Esophagus muscularis mucosa (tissue), 4 donors: ENCODE results near the gene TMEM219. TPM values are rescaled to one million over a fixed set of nuclear protein-coding genes. Genes with fewer than 3 reads are reported as not detected.

Experiments
- DNase-seq: peaks from one replicate; pipeline ENCODE4 v3.0.0-alpha.2; 2017; ENCODE audit errors: extremely low spot score
- H3K27ac ChIP-seq, 4 donors: fragments of 200-600 bp; sonication (generic); replicated peaks in 1 of 4; 1 replicate in 3 of 4; 2 replicates in 1 of 4; pipeline ENCODE4 v1.5.1; 2016 to 2019; ENCODE audit warnings: mild to moderate bottlenecking in 1 of 4
- H3K27me3 ChIP-seq, 4 donors: fragments of 200-600 bp; sonication (generic); one replicate each; pipeline versions ENCODE4 v1.5.1 to v1.6.0; 2016 to 2019
- H3K36me3 ChIP-seq, 4 donors: fragments of 200-600 bp; sonication (generic); one replicate each; pipeline ENCODE4 v1.5.1; 2016 to 2019
- H3K4me1 ChIP-seq, 4 donors: fragments of 200-600 bp; sonication (generic); one replicate each; pipeline ENCODE4 v1.5.1; 2016 to 2019
- H3K4me3 ChIP-seq, 4 donors: fragments of 200-600 bp; sonication (generic); 1 replicate in 2 of 4; 2 replicates in 2 of 4; pipeline ENCODE4 v1.5.1; 2016 to 2019; ENCODE audit warnings: mild to moderate bottlenecking in 4 of 4, moderate library complexity in 1 of 4
- H3K9me3 ChIP-seq, 4 donors: fragments of 200-600 bp; sonication (generic); 1 replicate in 3 of 4; 2 replicates in 1 of 4; pipeline ENCODE4 v1.5.1; 2016 to 2019
- EP300 ChIP-seq: sonication (generic); formaldehyde crosslinking; IDR thresholded peaks from one replicate; pipeline ENCODE4 v1.6.1; 2017; ENCODE audit warnings: antibody characterized with exemption
- POLR2A ChIP-seq: fragments of 450-650 bp; IDR thresholded peaks from one replicate; pipeline ENCODE4 v1.6.1; 2017; ENCODE audit warnings: antibody characterized with exemption, moderate library complexity, mild to moderate bottlenecking, low read depth
- POLR2AphosphoS5 ChIP-seq, 2 donors: sonication (generic); formaldehyde crosslinking; IDR thresholded peaks; one replicate each; pipeline ENCODE4 v1.6.1; 2017; ENCODE audit warnings: antibody characterized with exemption in 2 of 2
- WGBS: methylation state at CpG from one replicate; pipeline ENCODE4 v1.1.5; 2018; 5-methylcytosine and 5-hydroxymethylcytosine counted together
- intact Hi-C: fragments of 100-400 bp; cut with DNase I; formaldehyde crosslinking; loops from one replicate; pipeline ENCODE4 v1.15.1; 2023
- total RNA-seq, 4 donors: library from RNA; depleted of rRNA; stranded (reverse); fragments of >200 nt; gene quantifications; one replicate each; pipeline versions ENCODE4 v1.1.0 to v1.2.1, GENCODE V29; 2016
- TF ChIP-seq, protein P1 (sequence below), 3 experiments: fragments of 200-600 bp in 2 of 3; fragments of 450-650 bp in 1 of 3; sonication (generic) in 2 of 3; IDR thresholded peaks; one replicate each; pipeline ENCODE4 v1.5.1; 2017 to 2019; ENCODE audit warnings: antibody characterized with exemption in 3 of 3, mild to moderate bottlenecking in 2 of 3, moderate library complexity in 1 of 3

Gene TMEM219
- total RNA-seq, 4 donors from 2014 or later: 96.8 to 114 (median 105) TPM

DNA sequence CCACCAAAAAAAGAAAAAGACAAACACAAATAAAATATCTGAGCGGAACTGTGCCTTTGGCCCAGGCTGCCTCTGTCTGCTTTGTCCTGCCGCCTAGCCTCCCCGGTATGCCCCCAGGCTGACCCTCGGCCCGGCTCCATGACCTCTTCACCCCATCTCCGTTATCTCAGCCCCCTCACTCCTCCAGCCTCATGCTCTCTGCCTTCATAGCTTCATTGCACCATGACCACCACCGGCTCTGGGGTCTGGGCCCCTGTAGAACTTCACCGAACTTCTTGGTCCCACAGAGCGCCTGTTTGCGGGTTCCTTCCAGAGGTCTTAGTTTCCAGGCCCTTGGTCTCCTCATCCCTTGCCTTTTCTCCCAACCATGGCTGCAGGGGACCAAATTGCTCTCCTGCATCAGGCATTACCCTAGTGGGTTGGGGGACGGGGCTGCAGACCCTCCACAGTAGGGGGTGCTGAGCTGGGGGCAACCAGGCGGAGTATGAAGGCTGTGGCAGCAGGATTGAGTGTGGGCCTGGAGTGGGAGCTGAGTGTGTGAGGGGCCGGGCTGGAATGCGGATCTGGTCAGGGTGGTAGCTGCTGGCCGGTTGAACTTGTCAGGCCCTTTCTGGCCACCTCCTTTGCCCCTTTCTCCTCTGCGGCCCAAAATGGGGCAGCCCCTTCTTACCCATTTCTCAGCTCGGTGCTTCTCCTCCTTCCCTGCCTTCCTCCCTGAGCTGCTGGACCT lies 26.6 kb downstream of the TMEM219 start:
- TF ChIP-seq, protein P1, sequence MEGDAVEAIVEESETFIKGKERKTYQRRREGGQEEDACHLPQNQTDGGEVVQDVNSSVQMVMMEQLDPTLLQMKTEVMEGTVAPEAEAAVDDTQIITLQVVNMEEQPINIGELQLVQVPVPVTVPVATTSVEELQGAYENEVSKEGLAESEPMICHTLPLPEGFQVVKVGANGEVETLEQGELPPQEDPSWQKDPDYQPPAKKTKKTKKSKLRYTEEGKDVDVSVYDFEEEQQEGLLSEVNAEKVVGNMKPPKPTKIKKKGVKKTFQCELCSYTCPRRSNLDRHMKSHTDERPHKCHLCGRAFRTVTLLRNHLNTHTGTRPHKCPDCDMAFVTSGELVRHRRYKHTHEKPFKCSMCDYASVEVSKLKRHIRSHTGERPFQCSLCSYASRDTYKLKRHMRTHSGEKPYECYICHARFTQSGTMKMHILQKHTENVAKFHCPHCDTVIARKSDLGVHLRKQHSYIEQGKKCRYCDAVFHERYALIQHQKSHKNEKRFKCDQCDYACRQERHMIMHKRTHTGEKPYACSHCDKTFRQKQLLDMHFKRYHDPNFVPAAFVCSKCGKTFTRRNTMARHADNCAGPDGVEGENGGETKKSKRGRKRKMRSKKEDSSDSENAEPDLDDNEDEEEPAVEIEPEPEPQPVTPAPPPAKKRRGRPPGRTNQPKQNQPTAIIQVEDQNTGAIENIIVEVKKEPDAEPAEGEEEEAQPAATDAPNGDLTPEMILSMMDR (IDR thresholded peaks at IDR 0.05): no peak
- TF ChIP-seq EP300 (no peak), POLR2AphosphoS5 (IDR thresholded peaks at IDR 0.05) (no peak), POLR2A (no peak)
- H3K36me3 ChIP-seq: peaks cover 58 to 100% (median 99%) of the 10 kb centered on the region in 4 donors
- intact Hi-C loops: no loop called here
- WGBS: 86% methylated on average over 16 of the region's 17 CpGs
- no peak for DNase-seq
- H3K4me1 ChIP-seq: peaks cover 0 to 5% (median under 1%) of the 10 kb centered on the region in 4 donors
- no peaks in the 10 kb centered on the region for H3K9me3 ChIP-seq
- H3K27me3 ChIP-seq: no peaks in the 10 kb centered on the region
- H3K4me3 ChIP-seq: no peak overlapping the region
- H3K27ac ChIP-seq: no peak overlapping the region

DNA sequence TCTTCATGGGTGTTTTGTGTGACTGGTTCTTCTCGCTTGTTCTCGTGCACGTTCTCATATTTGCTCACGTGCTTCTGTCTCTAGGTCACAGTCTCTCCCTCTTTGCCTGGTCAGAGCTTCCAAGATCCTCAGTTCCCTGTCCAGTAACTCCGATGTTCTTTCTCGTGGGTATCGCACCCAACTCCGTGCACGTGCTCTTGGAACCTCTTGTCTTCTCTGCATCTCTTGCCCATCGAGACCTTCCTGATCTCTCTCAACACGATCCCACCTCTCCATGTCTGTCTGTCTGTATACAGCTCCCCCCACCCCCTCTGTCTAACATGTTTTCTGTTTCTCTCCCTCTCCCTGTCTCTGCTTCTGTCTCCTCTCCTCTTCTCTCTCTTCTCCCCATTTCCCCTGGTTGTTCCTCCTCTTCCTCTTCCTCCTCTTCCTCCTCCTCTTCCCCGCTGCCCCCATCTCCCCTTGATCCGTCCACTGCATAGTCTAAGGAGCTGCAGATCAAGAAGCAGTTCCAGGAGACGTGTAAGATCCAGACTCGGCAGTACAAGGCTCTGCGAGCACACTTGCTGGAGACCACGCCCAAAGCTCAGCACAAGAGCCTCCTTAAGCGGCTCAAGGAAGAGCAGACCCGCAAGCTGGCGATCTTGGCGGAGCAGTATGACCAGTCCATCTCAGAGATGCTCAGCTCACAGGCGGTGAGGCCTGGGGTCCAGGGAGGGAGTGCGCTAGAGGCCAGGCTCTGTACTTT lies 27.4 kb downstream of the TMEM219 start:
- DNase-seq: no peak
- peaks cover 51 to 98% (median 96%) of the 10 kb centered on the region in 4 donors for H3K36me3 ChIP-seq
- H3K9me3 ChIP-seq: no peaks in the 10 kb centered on the region
- H3K27me3 ChIP-seq: no peaks in the 10 kb centered on the region
- H3K27ac ChIP-seq: no peak overlapping the region
- H3K4me3 ChIP-seq: no peak overlapping the region
- 86% methylated on average over 23 of the region's 23 CpGs for WGBS
- peaks cover 4 to 9% (median 7%) of the 10 kb centered on the region in 4 donors for H3K4me1 ChIP-seq
- intact Hi-C loops: no loop called here
- TF ChIP-seq POLR2A: no peak
- TF ChIP-seq POLR2AphosphoS5 (IDR thresholded peaks at IDR 0.05): no peak
- no peak for TF ChIP-seq EP300
- TF ChIP-seq, protein P1 (IDR thresholded peaks at IDR 0.05): no peak

DNA sequence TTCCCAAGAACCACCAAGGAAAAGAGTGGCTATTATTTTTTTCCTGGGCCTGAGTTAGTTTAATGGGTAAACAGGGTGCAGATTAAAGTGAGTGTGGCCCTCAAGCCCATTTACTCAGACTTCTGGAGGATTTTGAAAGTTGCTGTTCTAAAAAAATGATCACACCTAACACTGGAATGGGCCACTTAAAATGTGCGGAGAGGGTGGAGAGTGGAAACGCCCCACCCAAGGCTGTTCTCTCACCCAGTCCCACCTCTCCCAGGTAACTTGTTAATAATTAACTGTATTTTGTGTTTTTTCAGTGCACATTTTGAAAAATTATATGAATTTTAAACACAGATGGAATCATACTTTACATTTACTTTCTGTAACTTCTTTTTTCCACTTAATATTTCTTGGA lies 28.2 kb downstream of the TMEM219 start:
- Histone ChIP-seq H3K9me3 (no peaks in the 10 kb centered on the region), H3K27me3 (no peaks in the 10 kb centered on the region), H3K4me1 (peaks cover 12 to 16% (median 14%) of the 10 kb centered on the region in 4 donors), H3K27ac (no peak overlapping the region), H3K36me3 (peaks cover 45 to 91% (median 89%) of the 10 kb centered on the region in 4 donors), H3K4me3 (no peak overlapping the region)
- intact Hi-C loops: loop anchor here (10.0 kb wide), 1 partner anchor 195 kb away; the partner anchor contains the start of gene KIF22
- 93% methylated on average over 2 of the region's 2 CpGs for WGBS
- DNase-seq: no peak
- TF ChIP-seq POLR2AphosphoS5 (IDR thresholded peaks at IDR 0.05) (no peak), EP300 (no peak), POLR2A (no peak)
- TF ChIP-seq, protein P1 (IDR thresholded peaks at IDR 0.05): no peak

DNA sequence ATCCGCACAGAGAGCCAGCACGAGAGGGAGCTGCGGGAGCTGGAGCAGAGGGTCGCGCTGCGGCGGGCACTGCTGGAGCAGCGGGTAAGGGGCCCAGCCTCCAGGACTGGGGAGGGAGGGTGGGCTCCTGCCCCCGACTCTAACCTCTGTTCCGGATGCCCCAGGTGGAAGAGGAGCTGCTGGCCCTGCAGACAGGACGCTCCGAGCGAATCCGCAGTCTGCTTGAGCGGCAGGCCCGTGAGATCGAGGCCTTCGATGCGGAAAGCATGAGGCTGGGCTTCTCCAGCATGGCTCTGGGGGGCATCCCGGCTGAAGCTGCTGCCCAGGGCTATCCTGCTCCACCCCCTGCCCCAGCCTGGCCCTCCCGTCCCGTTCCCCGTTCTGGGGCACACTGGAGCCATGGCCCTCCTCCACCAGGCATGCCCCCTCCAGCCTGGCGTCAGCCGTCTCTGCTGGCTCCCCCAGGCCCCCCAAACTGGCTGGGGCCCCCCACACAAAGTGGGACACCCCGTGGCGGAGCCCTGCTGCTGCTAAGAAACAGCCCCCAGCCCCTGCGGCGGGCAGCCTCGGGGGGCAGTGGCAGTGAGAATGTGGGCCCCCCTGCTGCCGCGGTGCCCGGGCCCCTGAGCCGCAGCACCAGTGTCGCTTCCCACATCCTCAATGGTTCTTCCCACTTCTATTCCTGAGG lies 29.1 kb downstream of the TMEM219 start:
- Histone ChIP-seq H3K4me1 (peaks cover 13 to 18% (median 17%) of the 10 kb centered on the region in 4 donors), H3K27ac (no peak overlapping the region), H3K4me3 (no peak overlapping the region), H3K36me3 (peaks cover 35 to 81% (median 79%) of the 10 kb centered on the region in 4 donors), H3K9me3 (no peaks in the 10 kb centered on the region), H3K27me3 (no peaks in the 10 kb centered on the region)
- DNase-seq: no peak
- 91% methylated on average over 21 of the region's 35 CpGs for WGBS
- TF ChIP-seq POLR2AphosphoS5 (IDR thresholded peaks at IDR 0.05) (no peak), EP300 (no peak), POLR2A (no peak)
- TF ChIP-seq, protein P1 (IDR thresholded peaks at IDR 0.05): no peak
- intact Hi-C loops: loop anchor here (10.0 kb wide), 1 partner anchor 196 kb away; the partner anchor contains the start of gene KIF22
